ENCODE data around the gene PPP1R3D.
A peak's percentile ranks its signal among the peaks of the same experiment; 100 is the strongest.

The PPP1R3D gene

DNA sequence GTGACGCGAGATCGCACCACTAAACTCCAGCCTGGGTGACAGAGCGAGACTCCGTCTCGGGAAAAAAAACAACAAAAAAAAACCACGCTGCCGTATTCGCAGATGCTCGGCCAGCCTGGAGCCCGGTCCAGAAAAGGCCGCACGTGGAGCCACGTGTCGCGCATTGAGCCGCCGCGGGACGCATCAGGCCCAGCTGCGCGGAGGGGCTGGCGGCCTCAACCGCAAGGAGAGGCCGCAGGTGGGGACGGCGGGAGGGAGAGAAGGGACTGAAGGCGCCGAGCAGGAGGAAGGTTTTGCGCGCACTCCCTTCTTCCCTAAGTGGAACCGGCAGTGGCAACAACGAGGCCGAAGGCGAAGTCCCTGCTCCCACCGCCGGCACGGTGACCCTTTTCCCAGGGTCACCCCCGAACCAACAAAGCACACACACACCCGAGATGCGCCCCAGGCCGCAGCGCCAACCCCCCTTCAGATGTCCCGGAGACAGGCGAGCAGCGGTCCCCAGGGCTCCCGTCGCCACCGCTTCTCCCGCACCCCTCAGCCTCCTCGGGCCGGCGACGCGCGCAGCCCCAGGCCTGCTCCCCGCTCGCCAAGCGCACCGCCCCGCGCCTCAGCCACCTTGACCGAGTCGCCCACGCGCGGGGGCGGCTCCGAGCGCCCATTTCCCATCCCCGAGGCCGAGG lies 7.3 kb downstream of the PPP1R3D start:
- FAIRE-seq (no peak), DNase-seq (ENCODE audit: insufficient read length, low spot score) (no peak)
- no peak for TF ChIP-seq POLR2A (IDR thresholded peaks at IDR 0.05; ENCODE audit: low read depth, low read length)
- TF ChIP-seq PAX5 (IDR thresholded peaks at IDR 0.05; ENCODE audit: insufficient read depth, low read length, severe bottlenecking): no peak
- TF ChIP-seq POU2F2 (IDR thresholded peaks at IDR 0.05; ENCODE audit: low read depth, low read length): no peak
- no peak for TF ChIP-seq TAF1 (IDR thresholded peaks at IDR 0.05; ENCODE audit: low read depth, low read length)
- TF ChIP-seq SPI1 (IDR thresholded peaks at IDR 0.05; ENCODE audit: low read depth, low read length): no peak
- no peak for TF ChIP-seq POLR2AphosphoS5 (IDR thresholded peaks at IDR 0.05; ENCODE audit: low read depth, low read length)

DNA sequence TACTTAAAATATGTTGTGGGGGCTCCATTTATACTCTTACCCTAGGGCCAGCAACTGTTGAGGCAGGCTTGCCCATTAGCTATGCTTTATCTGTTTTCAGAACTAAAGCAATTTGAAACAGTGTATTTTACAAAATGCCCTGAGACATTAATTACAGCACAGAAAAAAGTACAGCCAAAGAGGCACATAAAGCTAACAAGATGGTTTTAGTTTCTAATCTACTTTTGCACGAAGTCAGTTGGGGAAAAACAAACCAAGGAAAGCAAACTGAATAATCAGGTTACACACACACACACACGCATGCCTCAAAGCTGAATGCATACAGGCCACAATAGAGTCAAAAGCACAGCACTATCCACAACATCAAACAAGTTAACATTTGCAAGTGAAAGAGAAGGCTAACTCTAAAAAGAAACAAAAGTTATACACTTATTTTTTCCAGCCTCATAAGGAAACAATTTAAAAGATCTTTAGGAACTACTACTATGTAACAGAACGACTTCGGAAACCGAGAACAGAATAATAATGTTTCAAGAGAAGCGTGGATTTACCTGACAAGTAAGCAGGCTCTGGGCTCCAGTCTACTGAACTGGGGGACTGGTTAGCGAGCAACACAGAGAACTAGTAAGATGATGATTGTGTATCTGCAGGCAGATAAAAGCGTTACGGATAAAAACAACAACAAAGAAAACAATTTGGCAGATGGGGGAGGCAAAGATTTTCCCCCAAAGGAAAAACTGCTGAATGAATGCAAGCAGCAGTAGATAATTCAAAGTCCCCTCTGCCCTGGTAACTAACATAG lies 8.4 kb downstream of the PPP1R3D start:
- TF ChIP-seq POLR2AphosphoS5 (IDR thresholded peaks at IDR 0.05; ENCODE audit: low read depth, low read length) (no peak), POU2F2 (IDR thresholded peaks at IDR 0.05; ENCODE audit: low read depth, low read length) (no peak), PAX5 (IDR thresholded peaks at IDR 0.05; ENCODE audit: insufficient read depth, low read length, severe bottlenecking) (no peak), TAF1 (IDR thresholded peaks at IDR 0.05; ENCODE audit: low read depth, low read length) (no peak), SPI1 (IDR thresholded peaks at IDR 0.05; ENCODE audit: low read depth, low read length) (no peak), POLR2A (IDR thresholded peaks at IDR 0.05; ENCODE audit: low read depth, low read length) (no peak)
- FAIRE-seq: no peak
- no peak for DNase-seq (ENCODE audit: insufficient read length, low spot score)

DNA sequence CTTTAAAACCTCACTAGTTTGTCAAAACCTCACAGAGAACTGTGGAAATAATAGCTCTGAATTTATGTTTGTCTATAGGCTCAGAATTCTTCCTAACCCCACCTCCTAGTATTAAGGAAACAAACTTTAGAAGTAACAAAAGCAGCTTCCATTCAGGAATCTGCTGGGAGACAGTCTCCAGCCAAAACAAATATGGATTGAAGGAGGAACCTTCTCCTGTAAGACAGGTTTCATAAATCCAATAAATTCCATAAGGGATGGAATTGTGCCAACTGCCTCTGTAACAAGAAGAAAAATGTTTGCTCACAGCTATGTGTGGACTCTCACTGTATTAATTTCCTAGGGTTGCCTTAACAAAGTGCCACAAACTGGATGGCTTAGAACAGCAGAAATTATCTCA lies 14.2 kb downstream of the PPP1R3D start:
- no peak for DNase-seq (ENCODE audit: insufficient read length, low spot score)
- FAIRE-seq: no peak
- TF ChIP-seq POU2F2 (IDR thresholded peaks at IDR 0.05; ENCODE audit: low read depth, low read length) (no peak), TAF1 (IDR thresholded peaks at IDR 0.05; ENCODE audit: low read depth, low read length) (no peak), PAX5 (IDR thresholded peaks at IDR 0.05; ENCODE audit: insufficient read depth, low read length, severe bottlenecking) (no peak), POLR2A (IDR thresholded peaks at IDR 0.05; ENCODE audit: low read depth, low read length) (no peak), POLR2AphosphoS5 (IDR thresholded peaks at IDR 0.05; ENCODE audit: low read depth, low read length) (no peak)

DNA sequence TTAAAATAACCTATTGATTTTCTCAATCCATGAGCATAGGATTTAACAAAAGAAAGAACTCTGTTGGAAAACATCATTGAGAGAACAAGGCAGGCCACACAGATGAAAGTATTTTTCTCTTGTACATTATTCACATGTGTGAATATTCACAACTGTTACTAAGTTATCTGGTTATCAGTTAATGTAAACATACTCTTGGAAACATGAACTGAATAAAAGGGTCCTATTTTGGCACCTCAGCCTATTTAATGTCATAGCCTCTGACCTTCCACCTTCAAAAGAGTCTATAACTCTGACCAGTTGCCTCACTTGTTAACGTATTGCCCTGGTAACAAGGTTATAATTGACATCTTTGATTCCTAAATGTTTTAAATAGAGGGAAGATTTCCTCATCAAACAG lies 14.7 kb downstream of the PPP1R3D start:
- FAIRE-seq: no peak
- DNase-seq (ENCODE audit: insufficient read length, low spot score): no peak
- no peak for TF ChIP-seq TAF1 (IDR thresholded peaks at IDR 0.05; ENCODE audit: low read depth, low read length)
- no peak for TF ChIP-seq POLR2A (IDR thresholded peaks at IDR 0.05; ENCODE audit: low read depth, low read length)
- no peak for TF ChIP-seq SPI1 (IDR thresholded peaks at IDR 0.05; ENCODE audit: low read depth, low read length)
- TF ChIP-seq PAX5 (IDR thresholded peaks at IDR 0.05; ENCODE audit: insufficient read depth, low read length, severe bottlenecking): no peak
- no peak for TF ChIP-seq POU2F2 (IDR thresholded peaks at IDR 0.05; ENCODE audit: low read depth, low read length)
- no peak for TF ChIP-seq POLR2AphosphoS5 (IDR thresholded peaks at IDR 0.05; ENCODE audit: low read depth, low read length)

DNA sequence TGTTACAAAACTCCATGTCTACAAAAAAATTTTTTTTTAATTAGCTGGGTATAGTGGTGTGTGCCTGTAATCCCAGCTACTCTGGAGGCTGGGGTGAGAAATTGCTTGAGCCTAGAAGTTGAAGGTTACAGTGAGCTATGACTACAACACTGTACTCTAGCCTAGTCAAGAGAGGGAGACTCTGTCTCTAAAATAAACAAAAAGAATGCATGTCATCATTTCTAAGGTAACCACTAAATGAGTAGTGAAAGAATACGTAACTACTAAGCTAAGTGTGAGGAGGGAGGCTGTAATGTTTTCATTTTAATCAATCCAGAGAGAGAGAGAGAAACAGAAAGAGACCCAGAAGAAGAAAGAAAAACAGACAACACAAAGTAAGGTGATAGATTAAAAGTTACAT lies 16.6 kb downstream of the PPP1R3D start:
- no peak for DNase-seq (ENCODE audit: insufficient read length, low spot score)
- no peak for FAIRE-seq
- TF ChIP-seq POLR2A (IDR thresholded peaks at IDR 0.05; ENCODE audit: low read depth, low read length): no peak
- TF ChIP-seq POU2F2 (IDR thresholded peaks at IDR 0.05; ENCODE audit: low read depth, low read length): no peak
- TF ChIP-seq POLR2AphosphoS5 (IDR thresholded peaks at IDR 0.05; ENCODE audit: low read depth, low read length): no peak
- no peak for TF ChIP-seq PAX5 (IDR thresholded peaks at IDR 0.05; ENCODE audit: insufficient read depth, low read length, severe bottlenecking)
- no peak for TF ChIP-seq TAF1 (IDR thresholded peaks at IDR 0.05; ENCODE audit: low read depth, low read length)
- TF ChIP-seq SPI1 (IDR thresholded peaks at IDR 0.05; ENCODE audit: low read depth, low read length): no peak

DNA sequence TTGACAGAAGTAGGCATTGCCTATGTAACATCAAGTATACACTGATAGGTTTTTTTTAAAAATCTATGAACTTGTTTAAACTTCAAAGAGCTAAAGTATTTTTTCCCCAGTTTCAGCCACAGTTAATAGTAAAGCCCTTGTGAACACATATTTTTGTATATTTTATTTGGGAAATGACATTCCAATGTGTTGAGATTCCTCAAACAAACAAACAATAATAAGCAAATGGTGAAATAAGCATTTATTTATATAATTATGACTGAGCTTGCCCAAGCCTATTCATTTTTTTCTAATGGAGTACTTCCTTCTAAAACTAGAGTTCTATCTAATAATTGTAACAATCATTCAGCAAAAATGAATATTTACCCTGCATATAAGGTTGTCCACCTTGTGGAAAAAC lies 19.2 kb downstream of the PPP1R3D start:
- no peak for FAIRE-seq
- no peak for TF ChIP-seq SPI1 (IDR thresholded peaks at IDR 0.05; ENCODE audit: low read depth, low read length)
- no peak for TF ChIP-seq POU2F2 (IDR thresholded peaks at IDR 0.05; ENCODE audit: low read depth, low read length)
- TF ChIP-seq POLR2A (IDR thresholded peaks at IDR 0.05; ENCODE audit: low read depth, low read length): no peak
- no peak for TF ChIP-seq TAF1 (IDR thresholded peaks at IDR 0.05; ENCODE audit: low read depth, low read length)
- no peak for TF ChIP-seq PAX5 (IDR thresholded peaks at IDR 0.05; ENCODE audit: insufficient read depth, low read length, severe bottlenecking)
- no peak for TF ChIP-seq POLR2AphosphoS5 (IDR thresholded peaks at IDR 0.05; ENCODE audit: low read depth, low read length)
- DNase-seq (ENCODE audit: insufficient read length, low spot score): no peak

DNA sequence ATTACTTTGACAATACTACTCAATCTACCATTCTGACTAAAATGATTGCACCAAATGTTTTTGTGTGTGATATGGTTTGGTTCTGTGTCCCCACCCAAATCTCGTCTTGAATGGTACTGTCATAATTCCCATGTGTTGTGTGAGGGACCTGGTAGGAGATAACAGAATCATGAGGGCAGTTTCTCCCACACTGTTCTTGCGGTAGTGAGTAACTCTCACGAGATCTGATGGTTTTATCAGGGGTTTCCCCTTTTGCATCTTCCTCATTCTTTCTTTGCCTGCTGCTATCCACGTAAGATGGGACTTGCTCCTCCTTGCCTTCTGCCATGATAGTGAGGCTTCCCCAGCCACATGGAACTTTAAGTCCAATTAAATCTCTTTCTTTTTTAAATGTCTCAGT lies 27.5 kb downstream of the PPP1R3D start:
- FAIRE-seq (no peak), DNase-seq (ENCODE audit: insufficient read length, low spot score) (no peak)
- TF ChIP-seq POLR2A (IDR thresholded peaks at IDR 0.05; ENCODE audit: low read depth, low read length) (no peak), SPI1 (IDR thresholded peaks at IDR 0.05; ENCODE audit: low read depth, low read length) (peak; percentile 16; the same call in 1 of the 2 replicates), PAX5 (IDR thresholded peaks at IDR 0.05; ENCODE audit: insufficient read depth, low read length, severe bottlenecking) (no peak), POLR2AphosphoS5 (IDR thresholded peaks at IDR 0.05; ENCODE audit: low read depth, low read length) (no peak), POU2F2 (IDR thresholded peaks at IDR 0.05; ENCODE audit: low read depth, low read length) (no peak), TAF1 (IDR thresholded peaks at IDR 0.05; ENCODE audit: low read depth, low read length) (no peak)

DNA sequence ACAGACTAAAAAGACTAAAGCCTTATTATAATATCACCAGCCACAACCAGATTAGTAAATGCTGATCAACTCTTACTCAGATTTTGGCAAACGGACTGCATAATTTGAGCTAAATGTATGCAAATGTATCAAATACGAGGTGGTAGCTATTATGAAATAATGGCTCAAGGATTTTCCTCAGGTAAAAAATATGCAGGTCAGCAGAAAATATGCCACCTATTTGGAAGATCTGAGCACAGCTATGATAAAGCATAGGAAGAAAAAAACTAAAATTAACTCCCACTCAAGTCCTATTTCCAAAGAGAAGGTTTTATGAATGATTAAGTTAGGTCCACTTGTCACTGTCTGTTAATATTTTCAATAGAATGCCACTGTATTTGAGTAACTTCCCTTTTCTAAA lies 29.1 kb downstream of the PPP1R3D start:
- FAIRE-seq (no peak), DNase-seq (ENCODE audit: insufficient read length, low spot score) (no peak)
- TF ChIP-seq PAX5 (IDR thresholded peaks at IDR 0.05; ENCODE audit: insufficient read depth, low read length, severe bottlenecking) (no peak), POU2F2 (IDR thresholded peaks at IDR 0.05; ENCODE audit: low read depth, low read length) (no peak)

DNA sequence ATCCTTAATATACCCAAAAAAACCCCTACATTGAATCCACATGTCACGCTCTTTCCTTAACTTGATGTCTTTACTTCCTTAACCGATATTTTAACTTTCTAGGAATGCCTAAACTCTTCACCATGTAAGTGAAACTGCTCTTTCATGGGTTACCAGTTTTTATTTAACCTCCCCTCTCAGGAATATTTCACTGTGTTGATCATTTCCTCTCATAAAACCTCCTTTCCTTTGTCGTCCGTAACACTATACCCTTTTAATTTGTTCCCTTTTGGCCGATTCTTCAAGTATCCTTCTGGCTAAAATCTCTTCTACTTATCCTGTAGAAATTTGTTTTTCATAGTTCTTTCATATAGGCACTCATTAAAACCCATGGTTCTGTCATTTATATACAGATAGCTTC lies 31.2 kb downstream of the PPP1R3D start:
- DNase-seq (ENCODE audit: insufficient read length, low spot score) (no peak), FAIRE-seq (no peak)
- TF ChIP-seq POLR2A (IDR thresholded peaks at IDR 0.05; ENCODE audit: low read depth, low read length) (no peak), POU2F2 (IDR thresholded peaks at IDR 0.05; ENCODE audit: low read depth, low read length) (no peak), SPI1 (IDR thresholded peaks at IDR 0.05; ENCODE audit: low read depth, low read length) (no peak), PAX5 (IDR thresholded peaks at IDR 0.05; ENCODE audit: insufficient read depth, low read length, severe bottlenecking) (no peak), TAF1 (IDR thresholded peaks at IDR 0.05; ENCODE audit: low read depth, low read length) (no peak), POLR2AphosphoS5 (IDR thresholded peaks at IDR 0.05; ENCODE audit: low read depth, low read length) (no peak)

All from GM12891 (cell line).